Activated naive CD4-positive, alpha-beta T cell treated with Interleukin-2 at 50 U/mL for 16 hours (primary cell): ENCODE measurements around the gene OSBPL3.

ENCODE experiments used
- DNase-seq: peaks from one replicate; pipeline ENCODE4 v3.0.0-alpha.2; 2020

The OSBPL3 gene

GRCh38 chr7:24978843-24979469 is 1.0 kb downstream of the OSBPL3 start:
- DNase-seq, result no peak

GRCh38 chr7:24975644-24976260 is 4.2 kb downstream of the OSBPL3 start:
- no peak for DNase-seq

GRCh38 chr7:24975172-24975571 is 4.8 kb downstream of the OSBPL3 start:
- DNase-seq, result no peak

GRCh38 chr7:24974026-24974832 is 5.7 kb downstream of the OSBPL3 start:
- no peak for DNase-seq

GRCh38 chr7:24972991-24973390 is 7.0 kb downstream of the OSBPL3 start:
- DNase-seq, result no peak

- DNase-seq, result no peak
Measured at GRCh38 chr7:24972166-24972477, 7.9 kb downstream of the OSBPL3 start.

- no peak for DNase-seq
Measured at GRCh38 chr7:24971333-24972165, 8.4 kb downstream of the OSBPL3 start.

GRCh38 chr7:24970676-24971075 is 9.3 kb downstream of the OSBPL3 start:
- DNase-seq, result no peak

- DNase-seq, result no peak
Measured at GRCh38 chr7:24968165-24968564, 11.8 kb downstream of the OSBPL3 start.

- no peak for DNase-seq
Measured at GRCh38 chr7:24967696-24968095, 12.3 kb downstream of the OSBPL3 start.

- no peak for DNase-seq
Measured at GRCh38 chr7:24966802-24967201, 13.2 kb downstream of the OSBPL3 start.

- peak; percentile 37 for DNase-seq
Measured at GRCh38 chr7:24965831-24966708, 13.9 kb downstream of the OSBPL3 start.

- DNase-seq, result no peak
Measured at GRCh38 chr7:24964191-24964590, 15.8 kb downstream of the OSBPL3 start.

- peak; percentile 41 for DNase-seq
Measured at GRCh38 chr7:24963218-24963617, 16.8 kb downstream of the OSBPL3 start.

GRCh38 chr7:24962418-24962962 is 17.5 kb downstream of the OSBPL3 start:
- DNase-seq, result no peak

- no peak for DNase-seq
Measured at GRCh38 chr7:24959735-24960485, 20.1 kb downstream of the OSBPL3 start.

GRCh38 chr7:24958399-24958798 is 21.6 kb downstream of the OSBPL3 start:
- DNase-seq, result no peak

- DNase-seq, result no peak
Measured at GRCh38 chr7:24956021-24956420, 24.0 kb downstream of the OSBPL3 start.

GRCh38 chr7:24955313-24955712 is 24.7 kb downstream of the OSBPL3 start:
- DNase-seq, result no peak

GRCh38 chr7:24952464-24952863 is 27.5 kb downstream of the OSBPL3 start:
- no peak for DNase-seq

GRCh38 chr7:24951441-24951980 is 28.5 kb downstream of the OSBPL3 start:
- DNase-seq, result no peak
